ENCODE data around the gene CXCR3.
"Not testable (repeated sequence)": the region's sequence is repeated elsewhere in the genome, so short reads cannot be mapped to it uniquely, and the experiment has no call there.

CXCR3 gene

DNA sequence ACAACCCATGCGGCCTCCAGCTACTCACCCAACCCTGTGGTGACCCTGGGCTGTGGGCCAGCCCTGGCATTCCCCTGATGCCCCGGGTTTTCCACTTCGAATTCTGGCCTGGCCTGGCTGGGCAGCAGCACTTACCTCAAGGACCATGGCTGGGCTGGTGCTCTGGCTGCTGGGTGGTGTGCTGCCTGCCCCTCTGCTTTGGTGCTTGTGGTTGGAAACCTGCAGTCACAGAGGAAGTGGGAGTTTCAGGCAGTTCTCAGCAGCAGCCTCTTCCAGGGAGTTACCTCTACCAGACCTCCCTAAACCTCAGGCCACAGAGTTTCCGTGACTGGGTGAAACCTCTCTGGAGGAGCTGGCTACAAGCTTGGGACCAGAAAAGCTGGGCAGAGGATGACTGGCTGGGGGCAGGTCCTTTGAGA is at the start of gene CXCR3:
Gene CXCR3 (minus strand): TSS at position 209 of the 419 bp plus-strand sequence. CDS start 62 bp downstream, at position 147.
- DNase-seq: peak; percentile 68

DNA sequence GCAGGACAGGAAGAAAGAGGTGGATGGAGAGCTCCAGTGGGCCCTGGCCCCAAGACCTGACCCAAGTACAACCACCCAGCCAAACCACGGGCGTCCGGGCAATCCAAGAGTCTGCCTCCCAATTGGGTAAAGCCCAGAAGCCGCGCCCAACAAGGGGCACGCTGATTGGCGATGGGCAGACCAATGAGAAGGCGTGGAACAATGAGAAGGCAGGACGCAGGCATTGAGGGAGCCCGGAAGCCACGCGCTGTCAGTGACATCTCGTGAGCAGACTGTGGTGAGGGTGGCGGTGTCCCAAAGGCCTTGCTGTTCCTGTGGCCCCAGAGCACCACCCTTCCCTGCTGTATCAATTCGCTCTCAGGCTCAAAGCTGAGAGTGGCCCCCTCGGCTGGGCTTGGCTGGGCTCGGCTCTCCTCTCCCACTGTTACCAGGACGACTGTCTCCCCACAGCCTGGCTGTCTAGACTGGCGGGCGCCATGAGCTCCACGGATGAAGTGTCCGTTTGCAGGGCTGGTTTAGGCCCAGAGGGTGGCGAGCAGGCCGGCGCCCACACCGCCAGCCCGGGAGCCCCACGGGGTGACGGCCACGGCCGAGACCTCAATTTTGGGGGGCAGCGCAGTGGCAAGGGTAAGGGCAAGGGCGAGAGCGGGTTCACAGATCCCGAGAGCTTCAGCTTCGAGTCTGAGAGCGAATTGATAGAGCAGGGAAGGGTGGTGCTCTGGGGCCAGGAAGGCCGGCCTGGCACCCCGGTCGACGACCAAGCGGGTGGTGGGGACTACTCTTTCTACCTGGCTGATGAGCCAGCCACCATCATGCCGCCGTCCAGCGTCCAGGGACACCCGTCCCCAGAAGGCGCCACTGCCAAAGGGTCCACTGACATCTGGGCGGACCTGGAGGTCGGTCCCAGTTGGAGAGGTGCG is 49.3 kb upstream of the CXCR3 start, which contains the start of gene LOC101059915:
Gene LOC101059915 (plus strand): TSS at position 219 of the 920 bp plus-strand sequence.
- no peak for DNase-seq

DNA sequence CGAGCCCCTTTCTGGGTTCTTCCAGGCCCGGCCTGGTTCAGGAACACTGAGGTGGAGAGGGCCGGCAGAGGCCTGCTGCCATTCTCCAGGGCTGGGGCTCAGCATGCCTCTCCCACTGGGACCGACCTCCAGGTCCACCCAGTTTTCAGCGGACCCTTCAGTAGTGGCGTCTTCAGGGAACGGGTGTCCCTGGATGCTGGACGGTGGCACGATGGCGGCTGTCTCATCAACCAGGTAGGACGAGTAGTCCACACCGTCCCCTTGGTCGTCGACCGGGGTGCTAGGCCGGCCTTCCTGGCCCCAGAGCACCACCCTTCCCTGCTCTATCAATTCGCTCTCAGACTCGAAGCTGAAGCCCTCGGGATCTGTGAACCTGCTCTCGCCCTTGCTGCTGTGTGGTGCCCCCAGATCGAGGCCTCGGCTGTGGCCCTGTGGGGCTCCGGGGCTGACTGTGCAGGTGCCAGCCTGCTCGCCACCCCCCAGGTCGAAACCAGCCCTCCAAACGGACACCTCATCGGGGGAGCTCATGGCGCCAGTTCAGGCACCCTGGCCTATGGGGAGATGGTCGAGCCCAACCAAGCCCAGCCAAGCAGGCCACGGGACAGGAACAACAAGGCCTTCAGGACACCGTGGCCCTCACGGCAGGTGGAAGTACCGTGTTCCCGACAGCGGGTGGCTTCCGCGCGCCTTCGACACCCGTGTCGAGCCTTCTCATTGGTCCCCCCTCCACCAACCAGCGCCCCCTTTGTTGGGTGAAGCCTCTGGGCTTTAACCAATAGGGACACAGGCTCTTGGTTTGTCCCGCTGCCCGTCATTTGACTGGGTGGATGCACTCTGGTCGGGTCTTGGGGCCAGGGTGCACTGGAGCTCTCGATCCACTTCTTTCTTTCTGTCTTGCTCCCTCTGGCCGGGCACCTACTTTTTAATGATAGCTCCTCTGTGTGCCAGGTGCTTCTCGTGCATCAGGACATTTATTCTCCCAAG is 48.2 kb upstream of the CXCR3 start:
- DNase-seq: no peak

DNA sequence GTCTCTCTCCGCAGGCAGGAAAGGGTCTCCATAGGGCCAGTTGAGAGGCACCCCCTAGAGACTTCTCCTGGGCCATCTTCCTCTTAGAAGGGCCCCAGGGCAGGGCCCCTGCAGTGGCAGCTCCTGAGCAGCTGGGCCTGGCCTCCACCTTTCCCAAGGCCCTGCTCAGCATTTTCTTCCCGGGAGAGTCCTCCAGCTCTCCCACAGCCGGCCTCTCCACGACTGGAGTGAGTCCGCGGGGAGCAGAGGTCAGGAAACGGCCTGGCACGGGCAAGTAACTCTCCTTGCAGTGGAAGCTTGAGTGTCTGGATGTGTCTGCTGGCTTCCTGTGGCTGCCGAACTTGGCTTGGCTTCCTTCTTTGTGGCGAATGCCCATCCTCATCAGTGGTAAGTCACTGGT is 47.4 kb upstream of the CXCR3 start:
- no peak for DNase-seq

DNA sequence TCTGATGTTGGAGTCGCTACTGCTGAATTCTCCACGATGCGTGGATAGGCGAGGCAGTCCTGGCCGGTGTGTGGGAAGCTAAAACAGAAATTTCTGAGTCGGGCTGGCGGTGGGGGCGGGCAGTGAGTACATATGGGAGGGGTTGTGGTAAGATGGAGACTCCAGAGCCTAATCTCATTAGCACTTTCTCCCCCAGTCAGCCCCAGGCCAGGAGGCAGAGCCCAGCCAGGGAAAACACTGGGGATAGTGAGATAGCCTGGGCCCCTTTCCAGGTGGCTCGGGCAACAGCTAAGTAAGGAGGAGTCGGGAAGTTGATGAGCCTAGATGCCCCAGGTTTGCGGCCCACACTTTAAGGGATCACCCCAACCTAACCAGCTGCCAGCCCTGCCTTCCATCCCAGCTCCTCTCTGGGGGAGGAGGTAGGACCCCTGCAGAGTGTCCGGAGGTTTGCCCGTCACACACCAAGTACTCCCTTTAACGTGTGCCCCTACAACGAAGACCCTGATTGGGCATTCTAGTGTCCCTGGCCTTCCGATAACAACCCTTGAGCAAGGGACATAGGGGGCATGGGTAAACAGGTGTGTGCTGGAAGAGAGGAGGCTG is 46.7 kb upstream of the CXCR3 start:
- DNase-seq: no peak

DNA sequence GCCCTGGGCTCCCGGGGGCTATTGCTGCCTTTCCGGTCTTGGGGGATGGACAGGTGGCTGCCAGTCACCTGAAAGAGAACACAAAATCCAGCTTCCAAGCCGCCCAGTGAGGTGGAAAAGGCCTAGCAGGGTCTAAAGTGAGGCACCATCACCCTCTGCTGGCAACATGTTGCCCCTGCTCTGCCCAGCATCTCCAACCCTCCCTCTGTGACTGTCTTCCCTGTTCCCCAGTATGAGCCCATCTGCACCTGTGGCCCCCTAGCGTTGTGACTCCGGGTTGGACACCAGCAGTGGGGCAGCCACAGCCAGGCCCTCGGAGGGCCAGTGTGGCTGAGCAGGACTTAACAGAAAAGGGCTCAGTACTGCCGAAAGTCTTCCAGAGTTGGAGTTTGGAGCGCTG is 45.9 kb upstream of the CXCR3 start:
- DNase-seq: not testable (repeated sequence)

DNA sequence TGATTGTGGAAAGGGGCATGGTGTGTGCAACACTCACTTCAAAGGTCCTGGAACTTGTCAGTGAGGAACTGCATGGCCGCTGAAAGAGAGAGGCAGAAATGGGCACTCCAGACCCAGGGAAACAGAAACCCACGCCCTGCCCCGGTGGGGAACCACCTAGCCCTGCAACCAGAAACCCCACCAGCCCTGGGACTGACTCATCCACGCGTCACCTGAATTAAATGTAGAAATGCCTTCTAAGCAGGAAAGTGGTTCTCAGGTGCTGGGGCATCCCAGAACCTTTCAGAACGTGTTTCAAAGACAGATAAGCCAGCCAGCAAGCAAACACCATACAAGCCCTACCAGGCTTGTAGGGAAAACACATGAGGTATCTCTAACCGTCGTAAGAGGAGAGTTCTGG is 44.9 kb upstream of the CXCR3 start:
- not testable (repeated sequence) for DNase-seq

DNA sequence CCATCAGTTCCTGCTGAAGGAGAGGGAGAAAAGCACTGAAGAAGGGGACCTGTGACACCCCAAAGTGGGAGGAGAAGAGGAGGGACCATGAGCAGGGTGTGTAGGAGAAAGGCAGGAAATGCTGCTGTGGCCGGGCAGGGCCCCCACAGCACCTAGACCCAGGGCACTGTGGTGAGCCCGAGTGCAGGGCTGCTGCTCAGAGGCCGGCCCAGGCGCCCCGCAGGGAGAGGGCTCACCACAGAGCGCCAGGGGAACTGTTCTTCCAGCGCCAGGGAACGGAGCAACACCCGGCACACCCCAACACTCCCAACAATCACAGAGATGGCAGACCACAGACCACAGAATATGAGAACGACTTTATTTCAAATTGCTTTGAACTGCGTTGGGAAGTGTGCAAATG is 44.3 kb upstream of the CXCR3 start:
- not testable (repeated sequence) for DNase-seq

DNA sequence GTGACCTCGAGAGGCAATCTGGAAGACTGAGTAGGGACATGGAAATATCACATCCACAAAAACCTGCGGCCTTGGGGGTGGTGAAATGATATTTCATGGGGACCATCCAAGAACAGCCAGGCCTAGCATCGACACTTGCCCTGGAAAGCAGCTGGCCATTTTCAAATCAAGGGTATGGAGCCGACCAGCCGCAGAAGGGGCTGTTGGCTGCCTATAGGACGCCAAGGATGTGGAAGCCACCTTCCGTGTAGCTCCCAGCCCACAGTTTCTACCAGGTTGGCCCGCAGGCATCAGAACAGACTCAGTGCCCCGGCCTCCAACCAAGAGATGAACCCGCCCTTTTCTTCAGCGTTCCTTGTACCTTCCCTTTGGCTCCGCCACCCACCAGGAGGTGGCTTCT is 43.6 kb upstream of the CXCR3 start:
- DNase-seq: no peak

DNA sequence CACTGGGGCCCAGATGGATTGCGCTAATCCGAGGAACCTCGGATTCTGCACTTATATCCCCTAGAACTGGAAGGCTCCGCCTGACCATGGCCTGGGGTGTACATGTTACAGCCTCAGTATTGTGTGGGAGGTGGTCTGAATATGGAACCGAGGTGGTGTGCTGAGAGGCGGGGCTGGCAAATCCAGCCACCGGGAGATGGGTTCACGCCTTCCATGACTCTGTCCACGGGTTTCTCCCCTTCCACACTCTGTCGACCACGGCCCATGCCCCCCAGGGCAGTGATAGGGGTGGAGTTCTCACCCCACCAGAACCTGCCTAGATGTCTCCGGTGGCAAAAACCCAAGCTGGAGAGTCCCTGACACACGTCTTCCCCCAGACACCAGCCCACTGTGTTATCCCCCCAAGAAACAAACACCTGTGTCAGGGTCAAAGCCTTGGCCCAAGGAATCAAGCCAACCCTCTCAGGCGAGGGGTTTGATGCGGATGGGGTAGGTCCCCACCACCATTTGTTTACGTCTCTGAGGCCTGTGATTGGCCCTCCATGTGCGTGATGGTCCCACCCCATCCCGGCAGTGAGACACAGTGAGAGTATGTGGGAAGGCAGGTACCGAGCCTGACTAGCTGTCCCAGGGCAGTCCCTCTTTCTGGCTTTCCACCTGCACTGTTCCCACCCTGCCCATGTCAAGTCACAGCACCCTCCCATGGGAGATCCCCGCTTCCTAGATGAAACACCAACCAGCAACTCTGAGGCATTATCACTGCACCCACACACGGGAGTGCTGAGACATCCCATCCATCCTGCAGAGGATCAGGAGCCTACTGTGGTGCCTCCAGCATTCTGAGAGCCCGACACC is 42.5 kb upstream of the CXCR3 start:
- DNase-seq: no peak

DNA sequence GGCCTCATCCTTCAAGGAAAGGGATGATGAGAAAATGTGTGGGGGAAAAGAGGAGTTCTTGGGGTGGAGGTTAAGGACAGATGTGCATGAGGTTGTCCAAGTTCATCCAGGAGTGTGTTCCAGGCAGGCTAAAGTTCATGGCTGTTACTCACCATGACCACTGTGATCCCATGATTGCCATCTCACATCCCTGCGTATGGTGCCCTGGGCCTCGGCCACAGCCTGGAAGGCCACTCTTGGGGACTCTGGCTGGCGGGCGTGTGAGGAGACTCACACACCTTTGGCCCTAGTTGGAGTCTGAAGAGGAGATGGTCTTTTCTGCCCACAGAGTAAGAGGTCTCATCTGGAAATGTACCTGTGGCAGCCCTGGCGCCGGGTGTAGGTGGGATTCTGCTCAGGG is 41.6 kb upstream of the CXCR3 start:
- DNase-seq: no peak

DNA sequence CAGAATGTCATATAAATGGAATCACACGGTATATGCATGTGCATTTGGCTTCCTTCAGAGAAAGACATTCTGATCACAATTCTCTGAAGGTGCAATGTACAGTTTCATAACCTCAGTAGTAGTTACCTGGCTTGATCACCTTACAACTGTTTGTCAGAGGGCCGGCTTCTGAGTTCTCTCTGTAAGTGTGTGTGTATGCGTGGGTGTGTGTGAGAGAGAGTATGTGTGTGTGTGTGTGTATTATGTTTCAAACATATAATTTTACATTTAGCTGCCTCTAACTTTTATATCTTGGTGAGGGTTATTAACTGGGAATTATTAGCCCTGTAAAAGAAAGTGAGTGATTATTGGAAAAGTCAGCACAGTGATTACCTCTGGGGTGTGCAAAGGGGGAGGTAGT is 41.0 kb upstream of the CXCR3 start:
- DNase-seq: no peak

DNA sequence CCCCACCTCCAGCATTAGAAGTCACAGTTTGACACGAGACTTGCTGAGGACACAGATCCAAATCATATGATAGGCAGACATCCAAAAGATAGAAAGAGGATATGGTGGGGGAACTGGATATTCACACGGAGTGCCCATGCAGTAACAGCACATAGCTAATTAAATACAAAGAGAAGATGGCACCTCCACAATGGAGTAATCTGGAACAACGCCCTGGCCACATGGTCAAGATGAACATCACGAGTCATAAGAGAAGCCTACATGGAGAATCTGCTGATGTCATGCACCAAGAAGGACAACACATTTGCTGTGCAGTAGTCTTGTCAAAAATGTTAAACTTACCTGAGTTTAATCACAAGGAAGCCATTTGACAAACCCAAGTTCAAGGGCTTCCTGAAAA is 39.0 kb upstream of the CXCR3 start:
- no peak for DNase-seq

DNA sequence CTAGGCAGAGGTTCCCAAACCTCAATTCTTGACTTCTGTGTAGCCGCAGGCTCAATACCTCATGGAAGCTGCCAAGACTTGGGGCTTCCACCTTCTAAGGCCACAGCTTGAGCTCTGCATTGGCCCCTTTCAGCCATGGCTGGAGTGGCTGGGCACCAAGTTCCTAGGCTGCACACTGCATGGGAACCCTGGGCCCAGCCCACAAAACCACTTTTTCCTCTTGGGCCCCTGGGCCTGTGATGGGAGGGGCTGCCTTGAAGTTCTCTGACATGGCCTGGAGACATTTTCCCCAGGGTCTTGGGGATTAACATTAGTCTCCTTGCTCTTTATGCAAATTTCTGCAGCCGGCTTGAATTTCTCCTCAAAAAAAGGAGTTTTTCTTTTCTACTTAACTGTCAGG is 35.0 kb upstream of the CXCR3 start:
- DNase-seq: no peak

DNA sequence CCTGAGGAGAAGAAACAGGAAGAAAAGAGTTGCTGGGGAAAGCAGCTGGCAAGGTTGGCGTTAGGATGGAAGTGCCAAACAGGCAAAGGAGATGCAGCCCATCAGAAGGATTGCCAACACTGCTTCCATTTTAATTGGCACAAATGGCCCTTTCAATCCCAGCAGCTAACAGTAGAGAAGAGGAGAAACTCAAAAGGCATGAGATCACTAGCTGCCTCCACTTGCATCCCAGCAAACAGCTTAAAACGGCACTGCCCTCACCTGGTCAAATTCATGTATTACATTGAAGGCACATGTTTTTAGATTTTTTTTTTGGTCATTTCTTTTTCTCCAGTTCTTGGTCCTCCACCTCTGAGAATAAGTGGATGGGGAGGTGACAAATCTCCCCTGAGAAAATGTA is 34.1 kb upstream of the CXCR3 start:
- no peak for DNase-seq

DNA sequence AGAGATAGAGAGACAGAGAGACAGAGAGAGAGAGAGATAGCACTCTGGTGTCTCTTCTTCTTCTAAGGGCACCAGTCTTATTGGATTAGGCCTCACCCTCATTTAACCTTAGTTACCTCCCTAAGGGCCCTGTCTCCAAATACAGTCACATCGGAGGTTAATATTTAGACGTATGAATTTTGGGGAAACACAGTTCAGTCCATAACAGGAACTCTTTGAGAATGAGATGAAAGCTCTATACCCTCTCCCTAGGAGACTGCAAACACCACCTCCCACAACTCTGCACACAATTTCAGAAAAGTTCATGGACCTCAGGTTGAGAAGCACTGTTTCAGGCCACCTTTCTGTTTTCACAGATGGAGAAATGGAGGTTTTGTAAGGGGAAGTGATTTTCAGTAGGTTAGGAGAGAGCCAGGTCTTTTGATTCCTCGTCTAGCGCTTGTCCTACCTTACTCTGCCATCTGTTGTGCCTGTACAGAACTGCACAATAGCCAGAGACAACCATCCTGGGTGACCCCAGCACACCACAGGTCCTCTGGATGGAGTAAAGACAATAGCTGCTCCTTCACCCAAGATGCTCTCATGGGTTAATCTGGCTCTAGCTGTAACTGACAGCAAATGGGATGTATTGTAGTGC is 32.1 kb upstream of the CXCR3 start:
- DNase-seq: no peak

DNA sequence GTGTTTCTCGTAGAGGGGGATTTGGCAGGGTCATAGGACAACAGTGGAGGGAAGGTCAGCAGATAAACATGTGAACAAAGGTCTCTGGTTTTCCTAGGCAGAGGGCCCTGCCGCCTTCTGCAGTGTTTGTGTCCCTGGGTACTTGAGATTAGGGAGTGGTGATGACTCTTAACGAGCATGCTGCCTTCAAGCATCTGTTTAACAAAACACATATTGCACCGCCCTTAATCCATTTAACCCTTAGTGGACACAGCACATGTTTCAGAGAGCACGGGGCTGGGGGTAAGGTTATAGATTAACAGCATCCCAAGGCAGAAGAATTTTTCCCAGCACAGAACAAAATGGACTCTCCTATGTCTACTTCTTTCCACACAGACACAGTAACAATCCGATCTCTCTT is 26.1 kb upstream of the CXCR3 start:
- not testable (repeated sequence) for DNase-seq

DNA sequence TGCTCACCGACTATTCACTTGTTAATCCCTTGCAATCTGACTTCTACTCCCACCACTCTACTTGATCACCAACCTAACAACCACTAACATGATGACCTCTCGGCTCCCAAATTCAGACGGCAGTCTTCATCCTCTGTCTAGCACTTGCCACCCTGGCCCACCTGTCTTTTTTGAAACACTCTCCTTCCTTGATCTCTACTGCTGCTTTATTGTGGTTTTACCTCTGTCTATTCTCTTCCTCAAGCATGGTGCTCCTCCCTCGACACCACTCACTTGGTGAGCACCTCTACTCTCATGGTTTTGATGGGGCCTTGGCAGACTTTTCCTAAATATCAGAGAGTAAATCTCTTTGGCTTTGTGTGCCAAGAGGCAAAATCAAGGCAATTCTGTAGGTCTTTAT is 21.7 kb upstream of the CXCR3 start:
- DNase-seq: no peak

DNA sequence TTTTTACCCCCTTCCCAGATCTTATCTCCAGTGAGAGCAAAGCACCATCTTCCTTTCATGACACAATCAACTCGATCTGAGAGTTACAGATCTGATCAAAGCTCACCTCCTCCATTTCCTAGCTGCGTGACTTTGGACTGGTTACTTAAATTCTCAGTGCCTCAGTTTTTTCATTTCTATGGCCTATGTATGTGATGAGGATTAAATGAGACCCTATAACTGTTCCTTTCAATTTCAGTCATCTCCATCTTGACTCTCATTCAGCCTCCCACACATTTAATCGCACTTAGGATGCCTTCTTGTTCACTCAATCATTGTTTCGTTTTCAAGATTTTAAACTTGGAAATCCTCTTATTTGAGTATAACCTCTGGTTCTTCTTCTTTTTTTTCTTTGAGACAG is 20.1 kb upstream of the CXCR3 start:
- no peak for DNase-seq

DNA sequence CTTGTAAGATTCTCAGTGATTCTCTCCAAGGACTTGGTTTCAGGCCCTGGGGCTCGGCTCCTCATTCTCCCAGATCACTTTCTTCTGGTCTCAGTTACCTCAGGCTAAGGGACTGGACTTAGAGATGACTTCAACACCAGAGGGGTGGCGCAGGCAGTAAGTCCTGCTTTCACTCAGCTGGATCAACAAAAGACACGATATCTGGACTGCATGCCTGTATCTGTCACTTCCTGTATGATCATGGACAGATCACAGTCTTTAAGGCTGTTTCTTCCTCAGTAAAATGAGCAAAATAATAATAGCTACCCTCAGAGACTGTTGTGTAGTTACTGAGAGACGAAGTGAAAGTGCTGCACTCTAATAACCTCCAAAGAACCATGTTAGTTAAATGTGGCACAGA is 19.5 kb upstream of the CXCR3 start:
- no peak for DNase-seq

DNA sequence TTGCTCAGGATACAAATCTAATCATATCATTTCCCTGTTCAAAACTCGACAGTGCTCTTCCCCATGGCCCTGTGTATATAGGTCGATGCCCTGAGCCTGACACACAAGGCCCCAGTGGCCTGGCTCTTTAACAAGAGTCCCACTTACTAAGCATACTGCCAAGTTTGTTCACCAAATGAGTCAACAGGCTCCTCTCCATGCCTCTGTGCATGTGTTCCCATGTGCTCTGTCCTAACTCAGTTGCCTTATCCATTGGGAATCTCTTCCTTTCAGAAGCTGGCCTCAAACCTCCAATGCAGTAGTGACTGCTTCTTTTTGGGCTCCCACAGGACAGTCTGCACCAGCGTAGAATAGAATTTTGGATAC is 18.9 kb upstream of the CXCR3 start:
- DNase-seq: no peak

All from SIG-M5 (cell line).